H7 (cell line): Measurements from ENCODE around the gene STIP1. TPM values are rescaled to one million over a fixed set of nuclear protein-coding genes. Genes with fewer than 3 reads are reported as not detected.

Experiments used
- DNase-seq: peaks from one replicate; pipeline ENCODE4 v3.0.0; 2012
- H3K27me3 ChIP-seq: 2 replicates; pipeline ENCODE4 v1.6.0; 2011; ENCODE audit warnings: mild to moderate bottlenecking, low read length; ENCODE audit not compliant: control insufficient read depth, insufficient read depth
- H3K36me3 ChIP-seq: replicated peaks from 2 replicates; pipeline ENCODE4 v1.5.1; 2011; ENCODE audit warnings: low read length; ENCODE audit not compliant: control insufficient read depth, insufficient read depth
- H3K4me3 ChIP-seq: 2 replicates; pipeline ENCODE4 v1.5.1; 2011; ENCODE audit warnings: low read depth, mild to moderate bottlenecking, control low read depth, low read length, moderate library complexity; ENCODE audit not compliant: insufficient read depth
- total RNA-seq: library from RNA; depleted of rRNA; stranded (reverse); fragments of >200 nt; shearing (Covaris generic); gene quantifications from 2 replicates; pipeline ENCODE4 v1.2.3, GENCODE V29; 2014

STIP1 gene
- total RNA-seq, 1 experiment from 2014 or later = 263 TPM

GRCh38 chr11:64219354-64219684 lies 33.3 kb downstream of the STIP1 start:
- no peak for DNase-seq
- H3K36me3 ChIP-seq = no peaks in the 10 kb centered on the region; the same call in none of the 2 replicates
- no peak overlapping the region for H3K4me3 ChIP-seq
- no peaks in the 10 kb centered on the region for H3K27me3 ChIP-seq

DNA sequence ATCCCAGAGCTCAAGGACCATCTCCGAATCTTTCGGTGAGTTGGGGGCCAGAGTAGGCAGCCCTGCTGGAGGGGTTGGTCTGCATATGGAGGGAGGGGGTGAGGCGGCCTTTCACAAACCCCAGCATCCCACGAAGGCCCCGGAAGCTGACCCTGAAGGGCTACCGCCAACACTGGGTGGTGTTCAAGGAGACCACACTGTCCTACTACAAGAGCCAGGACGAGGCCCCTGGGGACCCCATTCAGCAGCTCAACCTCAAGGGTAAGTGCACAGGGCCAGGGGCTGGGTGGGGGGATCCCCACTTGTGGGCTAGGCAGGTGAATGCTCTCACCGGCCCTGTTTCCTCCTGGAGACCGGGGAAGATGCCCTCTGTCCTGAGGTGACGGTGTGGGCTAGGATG lies 33.8 kb downstream of the STIP1 start:
- DNase-seq = no peak
- Histone ChIP-seq H3K36me3 (no peaks in the 10 kb centered on the region; the same call in none of the 2 replicates), H3K4me3 (no peak overlapping the region), H3K27me3 (no peaks in the 10 kb centered on the region)

DNA sequence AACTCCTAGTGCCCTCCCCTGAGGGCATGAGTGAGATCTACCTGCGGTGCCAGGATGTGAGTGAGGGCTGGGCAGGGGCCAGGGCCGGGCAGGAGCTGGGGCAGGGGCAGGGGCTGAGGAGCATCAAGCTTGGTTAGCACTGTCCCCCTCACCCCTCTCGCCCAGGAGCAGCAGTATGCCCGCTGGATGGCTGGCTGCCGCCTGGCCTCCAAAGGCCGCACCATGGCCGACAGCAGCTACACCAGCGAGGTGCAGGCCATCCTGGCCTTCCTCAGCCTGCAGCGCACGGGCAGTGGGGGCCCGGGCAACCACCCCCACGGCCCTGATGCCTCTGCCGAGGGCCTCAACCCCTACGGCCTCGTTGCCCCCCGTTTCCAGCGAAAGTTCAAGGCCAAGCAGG lies 34.3 kb downstream of the STIP1 start:
- no peaks in the 10 kb centered on the region; the same call in none of the 2 replicates for H3K36me3 ChIP-seq
- no peak overlapping the region for H3K4me3 ChIP-seq
- no peaks in the 10 kb centered on the region for H3K27me3 ChIP-seq
- no peak for DNase-seq

DNA sequence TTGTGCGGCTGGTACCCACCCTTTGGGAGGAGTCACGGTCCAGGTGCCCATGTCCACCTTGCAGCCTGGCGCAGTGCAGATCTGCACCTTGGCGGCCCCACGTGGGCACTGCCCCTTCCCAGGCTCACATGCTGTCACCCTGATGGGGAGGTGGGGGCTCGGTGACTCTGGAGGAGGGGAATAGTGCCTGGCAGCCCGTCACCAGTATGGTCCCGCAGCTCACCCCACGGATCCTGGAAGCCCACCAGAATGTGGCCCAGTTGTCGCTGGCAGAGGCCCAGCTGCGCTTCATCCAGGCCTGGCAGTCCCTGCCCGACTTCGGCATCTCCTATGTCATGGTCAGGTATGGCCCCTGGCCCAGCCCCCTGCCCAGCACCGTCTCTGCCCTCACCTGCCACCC lies 34.8 kb downstream of the STIP1 start:
- Histone ChIP-seq H3K4me3 (no peak overlapping the region), H3K36me3 (no peaks in the 10 kb centered on the region; the same call in none of the 2 replicates), H3K27me3 (no peaks in the 10 kb centered on the region)
- DNase-seq = no peak

GRCh38 chr11:64222651-64223000 lies 36.7 kb downstream of the STIP1 start:
- no peak overlapping the region for H3K4me3 ChIP-seq
- DNase-seq = no peak
- H3K27me3 ChIP-seq = no peaks in the 10 kb centered on the region
- H3K36me3 ChIP-seq = no peaks in the 10 kb centered on the region; the same call in none of the 2 replicates

DNA sequence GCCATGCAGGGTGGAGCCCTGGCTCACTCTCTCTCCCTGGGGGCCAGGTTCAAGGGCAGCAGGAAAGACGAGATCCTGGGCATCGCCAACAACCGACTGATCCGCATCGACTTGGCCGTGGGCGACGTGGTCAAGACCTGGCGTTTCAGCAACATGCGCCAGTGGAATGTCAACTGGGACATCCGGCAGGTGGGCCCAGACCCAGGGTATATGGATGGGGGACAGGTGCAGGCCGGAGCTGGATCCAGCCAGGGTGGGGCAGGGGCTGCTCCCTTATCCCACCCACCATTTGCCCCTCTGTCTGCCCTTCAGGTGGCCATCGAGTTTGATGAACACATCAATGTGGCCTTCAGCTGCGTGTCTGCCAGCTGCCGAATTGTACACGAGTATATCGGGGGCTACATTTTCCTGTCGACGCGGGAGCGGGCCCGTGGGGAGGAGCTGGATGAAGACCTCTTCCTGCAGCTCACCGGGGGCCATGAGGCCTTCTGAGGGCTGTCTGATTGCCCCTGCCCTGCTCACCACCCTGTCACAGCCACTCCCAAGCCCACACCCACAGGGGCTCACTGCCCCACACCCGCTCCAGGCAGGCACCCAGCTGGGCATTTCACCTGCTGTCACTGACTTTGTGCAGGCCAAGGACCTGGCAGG lies 37.2 kb downstream of the STIP1 start:
- no peak overlapping the region for H3K4me3 ChIP-seq
- no peak for DNase-seq
- no peaks in the 10 kb centered on the region for H3K27me3 ChIP-seq
- H3K36me3 ChIP-seq = no peaks in the 10 kb centered on the region; the same call in none of the 2 replicates

DNA sequence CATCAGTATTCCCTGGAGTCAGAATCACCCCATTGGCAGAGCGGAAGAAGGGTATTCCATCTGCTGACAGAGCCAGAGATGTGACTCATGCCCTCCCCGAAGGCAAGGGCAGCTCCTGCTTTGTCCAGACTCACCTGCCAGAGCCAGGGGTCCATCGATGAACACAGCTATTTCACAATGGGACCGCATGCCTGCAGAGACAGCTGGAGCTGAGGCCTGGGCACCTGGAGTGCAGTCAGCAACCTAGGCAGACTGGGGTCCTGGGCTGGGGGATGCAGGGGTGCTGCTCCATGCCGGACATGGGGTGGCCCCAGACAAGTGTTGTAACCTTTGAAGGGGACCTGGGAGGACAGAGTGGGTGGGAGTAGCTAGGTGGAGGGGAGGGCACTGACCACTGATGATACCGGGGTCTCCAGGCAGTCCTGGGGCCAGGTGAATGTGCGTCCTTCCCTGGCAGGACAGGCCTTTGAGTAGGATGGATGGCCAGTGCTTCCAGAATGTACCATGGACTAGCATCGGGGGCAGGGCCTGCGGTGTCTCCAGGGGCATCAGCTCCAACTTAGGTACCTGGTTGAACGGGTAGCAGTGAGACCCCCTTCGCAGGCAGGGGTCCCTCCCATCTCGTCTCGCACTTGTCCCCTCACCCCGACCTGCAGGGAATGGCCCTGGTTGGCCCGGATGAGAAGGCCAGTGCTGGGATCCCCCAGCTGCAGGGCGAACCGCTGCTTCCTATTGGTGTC lies 38.4 kb downstream of the STIP1 start:
- Histone ChIP-seq H3K36me3 (no peaks in the 10 kb centered on the region; the same call in none of the 2 replicates), H3K4me3 (no peak overlapping the region), H3K27me3 (no peaks in the 10 kb centered on the region)
- peak; percentile 49 for DNase-seq

DNA sequence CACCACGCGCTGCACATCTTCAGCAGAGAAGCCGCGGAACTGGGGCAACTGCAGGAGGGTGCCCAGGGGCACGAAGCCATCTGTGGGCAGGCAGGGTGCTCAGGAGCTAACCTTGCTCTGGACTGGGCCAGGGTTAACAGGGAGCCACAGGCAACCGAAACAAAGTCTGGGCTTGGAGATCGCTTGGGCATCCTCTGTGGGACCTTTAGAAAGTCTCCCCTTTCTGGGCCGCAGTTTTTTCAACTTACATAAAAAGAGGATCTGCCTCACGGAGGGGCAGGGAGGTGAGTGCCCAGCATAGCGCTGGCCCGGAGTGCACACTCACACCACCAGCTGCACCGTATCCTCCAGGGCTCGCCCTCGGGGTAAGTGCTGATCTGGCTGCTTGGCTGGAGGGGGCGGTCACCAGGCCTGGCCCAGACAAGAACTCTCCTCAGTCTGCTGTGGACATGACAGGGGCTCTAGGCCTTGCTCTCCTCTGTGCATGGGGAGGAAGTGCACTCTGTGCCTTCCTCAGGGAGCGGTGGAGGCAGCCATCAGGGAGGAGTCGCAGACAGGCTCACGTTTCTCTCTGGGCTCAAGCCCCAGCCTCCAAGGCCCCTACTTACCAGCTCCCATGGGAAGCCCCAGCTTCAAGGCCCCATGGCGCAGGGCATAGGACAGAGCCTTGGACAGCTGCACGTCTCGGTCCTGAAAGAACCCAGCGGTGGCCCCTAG lies 39.1 kb downstream of the STIP1 start:
- no peaks in the 10 kb centered on the region for H3K27me3 ChIP-seq
- no peaks in the 10 kb centered on the region; the same call in none of the 2 replicates for H3K36me3 ChIP-seq
- peak; percentile 72 for DNase-seq
- H3K4me3 ChIP-seq = peak overlapping the region; percentile 81

GRCh38 chr11:64225608-64226506 lies 39.9 kb downstream of the STIP1 start, which contains the start of the genes NUDT22 and TRPT1:
Gene NUDT22 (plus strand): TSS chr11:64226274. CDS start chr11:64226653, 379 bp downstream.
Gene TRPT1 (minus strand): TSS chr11:64226186. CDS start chr11:64225860, 326 bp downstream.
- DNase-seq = peak; percentile 99
- H3K4me3 ChIP-seq = peak within 1 kb of the TSS; percentile 81
- no peaks in the 10 kb centered on the region for H3K27me3 ChIP-seq
- H3K36me3 ChIP-seq = no peaks in the 10 kb centered on the region; the same call in none of the 2 replicates

- peak overlapping the region; percentile 81 for H3K4me3 ChIP-seq
- no peak for DNase-seq
- H3K36me3 ChIP-seq = no peaks in the 10 kb centered on the region; the same call in none of the 2 replicates
These were observed 40.6 kb downstream of the STIP1 start for GRCh38 chr11:64226507-64227051.

GRCh38 chr11:64227405-64227956 lies 41.5 kb downstream of the STIP1 start:
- Histone ChIP-seq H3K36me3 (no peaks in the 10 kb centered on the region; the same call in none of the 2 replicates), H3K27me3 (no peaks in the 10 kb centered on the region; the same call in 1 of the 2 replicates), H3K4me3 (no peak overlapping the region)
- DNase-seq = no peak

More at GRCh38 chr11:64226507-64227051, 40.6 kb downstream of the STIP1 start:
- no peaks in the 10 kb centered on the region; the same call in 1 of the 2 replicates for H3K27me3 ChIP-seq

DNA sequence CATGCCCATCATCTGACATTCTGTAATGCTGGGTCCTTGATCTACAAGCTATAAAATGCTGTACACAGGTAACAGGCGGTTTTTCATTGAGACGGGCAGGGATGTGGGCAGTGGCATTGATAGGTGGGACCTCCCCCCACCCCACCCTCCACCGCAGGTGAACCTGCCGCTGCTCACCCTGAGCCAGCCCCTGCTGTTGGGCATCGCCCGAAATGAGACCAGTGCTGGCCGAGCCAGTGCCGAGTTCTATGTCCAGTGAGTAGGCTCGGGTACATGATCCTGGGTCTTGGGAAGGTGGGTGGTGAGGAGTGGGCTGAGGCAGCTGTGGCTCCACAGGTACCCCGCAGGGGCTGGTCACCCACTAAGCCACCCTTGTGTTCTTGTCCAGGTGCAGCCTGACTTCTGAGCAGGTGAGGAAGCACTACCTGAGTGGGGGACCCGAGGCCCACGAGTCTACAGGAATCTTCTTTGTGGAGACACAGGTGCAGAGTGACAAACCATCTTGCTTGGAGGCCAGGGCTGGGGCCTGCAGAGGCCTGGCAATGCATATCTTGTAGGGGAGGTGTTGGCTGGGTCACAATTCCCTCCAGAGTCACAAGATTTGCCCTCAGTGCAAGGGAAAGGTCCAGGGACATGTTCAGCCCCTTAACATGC lies 43.2 kb downstream of the STIP1 start:
- Histone ChIP-seq H3K4me3 (no peak overlapping the region), H3K27me3 (peaks cover 10% of the 10 kb centered on the region; the same call in 1 of the 2 replicates), H3K36me3 (no peaks in the 10 kb centered on the region)
- no peak for DNase-seq

GRCh38 chr11:64229744-64230170 lies 43.8 kb downstream of the STIP1 start:
- Histone ChIP-seq H3K27me3 (peaks cover 10% of the 10 kb centered on the region; the same call in 1 of the 2 replicates), H3K36me3 (no peaks in the 10 kb centered on the region), H3K4me3 (peak overlapping the region; percentile 80)
- no peak for DNase-seq
